Neural crest cell (in vitro differentiated cells): Measurements from ENCODE around the gene JTB. TPM values are rescaled to one million over a fixed set of nuclear protein-coding genes. Genes with fewer than 3 reads are reported as not detected.
A peak's percentile ranks its signal among the peaks of the same experiment; 100 is the strongest.

Source experiments
- DNase-seq: peaks from one replicate; pipeline ENCODE4 v3.0.0; 2021; ENCODE audit warnings: low read depth, mixed read lengths, low spot score
- H3K27ac Mint-ChIP-seq: one replicate; pipeline ENCODE4 v1.8.0; 2021; ENCODE audit warnings: mild to moderate bottlenecking, mixed read lengths; ENCODE audit not compliant: unreplicated experiment
- H3K27me3 Mint-ChIP-seq: 2 replicates; pipeline ENCODE4 v1.8.0; 2021; ENCODE audit warnings: low read depth, mild to moderate bottlenecking, mixed read lengths
- H3K36me3 Mint-ChIP-seq: 2 replicates; pipeline ENCODE4 v1.8.0; 2021; ENCODE audit warnings: low read depth, mild to moderate bottlenecking, mixed read lengths
- H3K4me1 Mint-ChIP-seq: 2 replicates; pipeline ENCODE4 v1.8.0; 2021; ENCODE audit warnings: mixed read lengths
- H3K4me3 Mint-ChIP-seq: one replicate; pipeline ENCODE4 v1.8.0; 2021; ENCODE audit warnings: mild to moderate bottlenecking, mixed read lengths
- H3K9me3 Mint-ChIP-seq: 2 replicates; pipeline ENCODE4 v1.8.0; 2021; ENCODE audit warnings: mixed read lengths
- CTCF ChIP-seq: fragments of 200-600 bp; sonication (generic); conservative IDR thresholded peaks from 2 replicates; pipeline ENCODE4 v1.5.0; 2021; ENCODE audit warnings: antibody characterized with exemption, mild to moderate bottlenecking
- total RNA-seq: library from RNA; stranded (reverse); gene quantifications from 2 replicates; pipeline ENCODE4 v1.2.1, GENCODE V29; 2021

Gene JTB
- total RNA-seq, 1 donor from 2014 or later = 72.9 TPM

- Mint-ChIP-seq H3K4me3 (no peak overlapping the region), H3K9me3 (no peaks in the 10 kb centered on the region), H3K4me1 (peaks cover 11% of the 10 kb centered on the region), H3K27me3 (no peaks in the 10 kb centered on the region), H3K27ac (no peak overlapping the region), H3K36me3 (peaks cover 5% of the 10 kb centered on the region)
- no peak for DNase-seq
- TF ChIP-seq CTCF = no peak
These were observed 44.0 kb downstream of the JTB start for GRCh38 chr1:153933430-153933829.

- DNase-seq = no peak
- Mint-ChIP-seq H3K4me3 (no peak overlapping the region), H3K9me3 (no peaks in the 10 kb centered on the region), H3K4me1 (peaks cover 17% of the 10 kb centered on the region), H3K27ac (no peak overlapping the region), H3K27me3 (no peaks in the 10 kb centered on the region), H3K36me3 (peaks cover 5% of the 10 kb centered on the region)
- TF ChIP-seq CTCF = no peak
These were observed 45.0 kb downstream of the JTB start for GRCh38 chr1:153932156-153933131.

- no peak for DNase-seq
- Mint-ChIP-seq H3K4me3 (no peak overlapping the region), H3K9me3 (no peaks in the 10 kb centered on the region), H3K27me3 (no peaks in the 10 kb centered on the region), H3K27ac (peak overlapping the region; percentile 88), H3K36me3 (peaks cover 5% of the 10 kb centered on the region), H3K4me1 (peaks cover 20% of the 10 kb centered on the region)
- TF ChIP-seq CTCF = peak; percentile 13
These were observed 47.2 kb downstream of the JTB start for GRCh38 chr1:153929981-153930948.

GRCh38 chr1:153929426-153929825 is 48.0 kb downstream of the JTB start:
- Mint-ChIP-seq H3K36me3 (peaks cover 1% of the 10 kb centered on the region), H3K4me1 (peaks cover 20% of the 10 kb centered on the region), H3K27ac (peak overlapping the region; percentile 88), H3K9me3 (no peaks in the 10 kb centered on the region), H3K27me3 (no peaks in the 10 kb centered on the region), H3K4me3 (peak overlapping the region; percentile 26)
- no peak for TF ChIP-seq CTCF
- DNase-seq = no peak

GRCh38 chr1:153928791-153929341 is 48.6 kb downstream of the JTB start:
- no peaks in the 10 kb centered on the region for H3K36me3 Mint-ChIP-seq
- H3K27me3 Mint-ChIP-seq = no peaks in the 10 kb centered on the region
- H3K4me3 Mint-ChIP-seq = peak overlapping the region; percentile 26
- peak overlapping the region; percentile 88 for H3K27ac Mint-ChIP-seq
- no peak for DNase-seq
- H3K9me3 Mint-ChIP-seq = no peaks in the 10 kb centered on the region
- no peak for TF ChIP-seq CTCF
- H3K4me1 Mint-ChIP-seq = peaks cover 22% of the 10 kb centered on the region
